ENCODE data around the gene HMCES.
"Not testable (repeated sequence)": the region's sequence is repeated elsewhere in the genome, so short reads cannot be mapped to it uniquely, and the experiment has no call there.

HMCES gene

DNA sequence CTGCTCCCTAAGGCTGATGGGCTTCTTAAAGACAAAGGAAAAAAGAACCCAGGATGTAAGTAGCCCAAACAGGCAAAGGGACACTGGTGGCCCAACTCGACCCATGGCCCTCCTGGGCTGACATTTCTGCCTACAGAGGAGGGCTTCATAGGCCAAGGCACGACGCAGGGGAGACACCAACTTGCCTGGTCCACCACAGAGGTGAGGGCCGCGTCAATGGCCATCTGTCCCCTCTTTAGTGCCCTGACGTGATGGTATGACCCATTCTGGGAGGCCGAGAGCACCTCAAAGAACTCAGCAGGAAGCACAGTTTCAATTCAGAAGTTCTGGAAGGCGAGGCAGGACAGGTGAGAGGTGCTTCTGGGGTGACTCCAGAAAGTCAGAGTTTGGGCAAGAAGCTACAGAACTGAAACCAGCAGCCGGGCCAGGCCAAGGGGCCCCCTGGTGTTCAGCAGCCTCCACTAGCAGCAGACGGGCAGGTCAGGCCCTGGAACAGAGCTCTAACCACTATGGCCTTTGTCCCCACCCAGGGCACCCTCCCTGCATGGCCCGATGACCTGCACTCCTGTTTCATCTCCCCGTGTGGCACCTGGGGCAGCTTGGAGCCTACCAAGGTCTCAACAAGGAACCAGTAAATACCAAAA is 45.1 kb downstream of the HMCES start:
- no peak for DNase-seq

DNA sequence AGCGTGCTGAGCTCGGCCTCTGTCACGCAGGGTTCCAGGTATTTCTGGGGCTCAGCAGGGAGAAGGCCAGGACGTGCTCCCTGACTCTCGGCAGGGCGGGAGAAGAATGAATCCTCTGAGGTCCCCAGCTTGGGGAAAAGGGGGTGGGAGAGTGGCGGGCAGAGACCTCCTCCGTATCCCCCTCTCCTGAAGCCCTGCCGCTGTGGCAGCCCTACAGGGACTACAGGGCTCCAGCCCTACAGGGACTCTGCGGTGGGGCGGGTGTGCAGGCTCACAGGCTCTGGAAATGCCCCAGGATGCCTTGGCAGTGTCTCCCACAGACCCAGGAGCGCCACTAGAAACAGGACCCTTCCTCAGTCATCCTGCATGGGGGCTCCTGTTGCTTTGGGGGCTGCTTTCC is 46.2 kb downstream of the HMCES start:
- no peak for DNase-seq

DNA sequence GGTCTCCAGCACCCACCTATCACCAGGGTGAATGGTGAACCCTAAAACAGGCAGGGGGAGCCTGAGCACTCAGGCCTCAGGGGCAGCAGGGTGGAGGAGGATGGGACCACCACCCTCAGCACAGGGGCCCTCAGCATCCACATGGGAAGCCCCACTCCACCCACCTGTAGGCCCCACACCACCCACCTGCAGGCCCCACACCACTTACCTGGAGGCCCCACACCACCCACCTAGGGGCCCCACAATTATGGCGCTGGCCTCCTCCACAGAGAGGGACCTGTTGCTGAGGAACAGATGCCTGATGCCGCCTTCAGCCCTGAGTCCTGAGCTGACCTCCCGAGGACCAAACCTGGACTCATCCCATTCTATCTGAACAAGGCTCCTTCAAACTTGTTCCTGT is 46.7 kb downstream of the HMCES start:
- DNase-seq, result no peak

DNA sequence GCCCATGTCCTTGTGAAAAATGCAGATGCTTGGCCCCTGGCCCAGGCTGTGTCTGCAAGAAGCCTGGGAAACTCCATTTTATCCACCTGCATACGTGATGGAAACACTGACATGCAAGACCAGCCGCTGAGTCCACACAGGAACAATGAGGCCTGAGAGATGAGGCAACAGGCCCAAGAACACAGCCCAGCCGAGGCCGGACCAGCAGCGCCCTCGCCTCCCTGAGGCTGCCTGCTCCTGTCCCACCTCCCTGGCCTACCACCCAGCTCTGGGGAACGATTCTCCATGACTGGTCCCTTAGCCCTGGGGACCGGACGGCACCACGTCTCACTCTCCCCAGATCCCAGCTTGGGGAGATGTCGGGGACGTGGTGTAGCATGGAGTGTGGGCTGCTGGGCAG is 47.5 kb downstream of the HMCES start:
- no peak for DNase-seq

DNA sequence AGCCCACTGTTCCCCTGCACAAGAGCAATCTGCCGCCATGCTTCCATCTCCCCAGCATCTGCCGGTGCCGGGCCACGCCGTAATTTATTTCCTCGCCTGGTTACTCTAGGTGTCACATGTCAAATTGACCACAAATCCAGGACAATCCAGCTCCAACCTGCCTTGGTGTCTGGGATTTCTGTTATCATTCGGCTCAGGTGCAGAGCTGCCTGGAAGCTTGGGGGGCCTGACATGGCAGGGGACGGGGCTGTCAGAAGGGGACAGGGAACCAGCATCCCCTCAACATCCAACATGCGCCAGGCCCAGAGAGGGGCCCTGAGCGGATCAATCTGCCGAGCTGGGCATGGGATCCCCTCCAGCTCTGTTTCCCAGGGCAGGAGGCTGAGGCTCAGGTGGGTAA is 47.9 kb downstream of the HMCES start:
- DNase-seq, result no peak

DNA sequence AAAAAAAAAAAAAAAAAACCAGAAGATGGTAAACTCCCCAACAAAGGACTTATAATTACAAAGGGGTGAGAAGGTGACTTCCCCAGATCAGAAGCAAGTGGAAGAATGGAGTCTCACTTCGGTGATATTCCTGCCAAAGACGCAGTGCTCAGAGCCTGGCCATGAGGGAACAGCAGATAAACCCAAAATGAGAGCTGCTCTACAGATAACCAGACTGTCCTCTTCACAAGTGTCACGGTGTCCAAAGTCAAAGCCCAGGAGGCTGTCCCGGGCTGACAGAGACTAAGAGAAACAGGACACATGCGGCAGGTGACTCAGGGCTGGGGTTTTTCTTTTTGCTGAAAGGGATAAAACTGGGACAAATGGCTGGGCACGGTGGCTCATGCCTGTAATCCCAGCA is 48.8 kb downstream of the HMCES start:
- DNase-seq, result no peak

DNA sequence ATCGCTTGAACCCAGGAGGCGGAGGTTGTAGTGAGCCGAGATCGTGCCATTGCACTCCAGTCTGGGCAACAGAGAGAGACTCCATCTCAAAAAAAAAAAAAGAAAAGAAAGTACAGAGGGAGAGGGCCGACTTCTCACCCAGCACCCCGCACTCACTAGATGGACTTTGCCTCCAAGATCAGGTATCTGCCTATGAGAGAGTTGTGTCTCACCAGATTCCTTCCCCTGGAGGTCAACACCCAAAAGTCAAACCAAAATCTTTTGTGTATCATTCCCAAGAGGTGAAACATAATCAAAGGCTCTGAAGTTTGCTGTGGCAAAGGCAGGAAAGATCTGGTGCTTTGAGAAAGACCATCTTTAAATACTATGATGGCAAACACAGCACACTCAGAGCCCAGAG is 51.2 kb downstream of the HMCES start:
- DNase-seq, result no peak

DNA sequence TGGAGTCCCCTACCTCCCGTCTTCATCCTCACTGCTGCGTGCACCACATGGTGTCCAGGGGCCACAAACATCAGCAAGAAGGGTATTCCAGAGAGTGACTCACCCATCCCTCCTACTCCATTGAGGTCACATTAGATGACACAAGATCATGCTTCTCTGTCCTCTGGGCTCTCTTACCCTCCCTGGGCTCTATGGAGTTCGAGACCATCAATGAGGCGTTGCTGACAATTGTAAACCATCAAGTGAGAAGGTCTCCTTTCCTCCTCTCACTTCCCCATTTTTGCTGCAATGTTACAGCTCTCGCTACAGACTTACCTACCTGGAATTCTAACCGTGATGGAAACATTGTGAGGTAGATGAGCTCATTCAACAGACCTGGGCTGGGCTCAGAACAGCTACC is 51.7 kb downstream of the HMCES start:
- no peak for DNase-seq

DNA sequence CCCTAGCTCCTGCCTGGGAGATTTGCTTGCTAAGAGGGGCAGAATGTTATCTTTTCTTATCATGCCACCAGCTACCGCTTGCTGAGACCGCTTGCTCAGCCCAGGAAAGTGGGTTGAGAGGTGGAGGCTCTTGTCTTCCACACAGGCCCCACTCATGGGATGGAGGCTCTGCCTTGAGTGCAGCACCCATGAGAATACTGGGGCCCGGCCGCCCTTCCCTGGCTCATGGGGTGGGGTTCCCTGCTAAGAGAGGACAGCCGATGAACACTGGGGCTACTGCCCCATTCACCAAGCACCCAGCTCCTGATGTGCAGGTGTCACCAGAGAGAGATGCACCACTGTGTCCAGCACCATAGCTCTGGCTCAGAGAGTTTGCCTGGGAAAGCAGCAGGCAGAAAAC is 55.2 kb downstream of the HMCES start:
- no peak for DNase-seq

DNA sequence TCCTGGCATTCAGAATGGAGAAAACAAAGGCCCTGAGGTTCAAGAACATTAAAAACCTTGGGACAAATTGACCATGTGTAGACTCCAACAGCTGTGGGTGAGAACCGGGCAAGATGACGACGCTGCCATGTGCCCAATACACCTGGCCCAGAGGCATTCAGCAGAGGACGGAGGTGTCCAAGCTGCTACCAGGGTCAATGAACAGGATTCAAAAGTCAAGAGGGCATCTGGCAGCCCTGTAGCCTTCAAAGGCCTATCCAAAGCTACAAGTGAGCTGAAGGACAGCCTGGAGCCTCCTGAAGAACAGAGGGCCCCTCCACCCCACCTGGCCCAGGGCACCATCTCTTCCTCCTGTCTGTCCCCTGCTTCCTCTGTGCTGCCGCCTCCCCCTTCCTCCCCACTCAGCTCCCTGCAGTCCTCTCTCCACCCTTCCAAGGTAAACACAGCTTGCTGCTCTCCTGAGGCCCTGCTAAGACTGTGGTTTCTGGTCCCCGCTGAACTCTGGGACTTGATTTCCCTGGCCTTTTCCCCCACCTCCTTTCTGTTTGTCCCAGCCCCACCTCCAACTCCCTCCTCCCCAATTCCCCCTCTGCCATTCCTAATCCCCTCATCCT is 57.5 kb downstream of the HMCES start:
- no peak for DNase-seq

DNA sequence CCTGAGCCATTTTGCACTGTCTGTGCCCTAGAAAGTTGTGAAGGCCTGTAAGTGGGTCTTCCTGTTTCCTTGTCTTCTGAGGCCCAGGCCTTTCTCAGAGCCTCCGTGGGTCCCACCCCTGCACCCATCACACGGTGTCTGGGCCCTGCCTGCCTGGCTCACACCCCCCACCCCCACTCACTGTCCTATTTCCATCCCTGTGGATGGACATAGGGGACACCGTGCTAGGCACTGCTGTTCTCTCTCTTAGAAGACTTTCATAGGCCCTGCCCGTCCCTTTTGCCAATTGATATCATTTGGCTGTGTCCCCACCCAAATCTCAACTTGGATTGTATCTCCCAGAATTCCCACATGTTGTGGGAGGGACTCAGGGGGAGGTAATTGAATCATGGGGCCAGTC is 59.0 kb downstream of the HMCES start:
- DNase-seq, result not testable (repeated sequence)

DNA sequence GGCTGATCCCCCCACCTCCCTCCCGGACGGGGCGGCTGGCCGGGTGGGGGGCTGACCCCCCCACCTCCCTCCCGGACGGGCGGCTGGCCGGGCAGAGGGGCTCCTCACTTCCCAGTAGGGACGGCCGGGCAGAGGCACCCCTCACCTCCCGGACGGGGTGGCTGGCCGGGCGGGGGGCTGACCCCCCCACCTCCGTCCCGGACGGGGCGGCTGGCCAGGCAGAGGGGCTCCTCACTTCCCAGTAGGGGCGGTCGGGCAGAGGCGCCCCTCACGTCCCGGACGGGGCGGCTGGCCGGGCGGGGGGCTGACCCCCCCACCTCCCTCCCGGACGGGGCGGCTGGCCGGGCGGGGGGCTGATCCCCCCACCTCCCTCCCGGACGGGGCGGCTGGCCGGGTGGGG is 60.5 kb downstream of the HMCES start:
- DNase-seq, result not testable (repeated sequence)

DNA sequence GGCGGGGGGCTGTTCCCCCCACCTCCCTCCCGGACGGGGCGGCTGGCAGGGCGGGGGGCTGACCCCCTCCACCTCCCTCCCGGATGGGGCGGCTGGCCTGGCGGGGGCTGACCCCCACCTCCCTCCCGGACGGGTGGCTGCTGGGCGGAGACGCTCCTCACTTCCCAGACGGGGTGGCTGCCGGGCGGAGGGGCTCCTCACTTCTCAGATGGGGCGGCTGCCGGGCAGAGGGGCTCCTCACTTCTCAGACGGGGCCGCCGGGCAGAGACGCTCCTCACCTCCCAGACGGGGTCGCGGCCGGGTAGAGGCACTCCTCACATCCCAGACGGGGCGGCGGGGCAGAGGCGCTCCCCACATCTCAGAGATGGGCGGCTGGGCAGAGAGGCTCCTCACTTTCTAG is 61.2 kb downstream of the HMCES start:
- not testable (repeated sequence) for DNase-seq

DNA sequence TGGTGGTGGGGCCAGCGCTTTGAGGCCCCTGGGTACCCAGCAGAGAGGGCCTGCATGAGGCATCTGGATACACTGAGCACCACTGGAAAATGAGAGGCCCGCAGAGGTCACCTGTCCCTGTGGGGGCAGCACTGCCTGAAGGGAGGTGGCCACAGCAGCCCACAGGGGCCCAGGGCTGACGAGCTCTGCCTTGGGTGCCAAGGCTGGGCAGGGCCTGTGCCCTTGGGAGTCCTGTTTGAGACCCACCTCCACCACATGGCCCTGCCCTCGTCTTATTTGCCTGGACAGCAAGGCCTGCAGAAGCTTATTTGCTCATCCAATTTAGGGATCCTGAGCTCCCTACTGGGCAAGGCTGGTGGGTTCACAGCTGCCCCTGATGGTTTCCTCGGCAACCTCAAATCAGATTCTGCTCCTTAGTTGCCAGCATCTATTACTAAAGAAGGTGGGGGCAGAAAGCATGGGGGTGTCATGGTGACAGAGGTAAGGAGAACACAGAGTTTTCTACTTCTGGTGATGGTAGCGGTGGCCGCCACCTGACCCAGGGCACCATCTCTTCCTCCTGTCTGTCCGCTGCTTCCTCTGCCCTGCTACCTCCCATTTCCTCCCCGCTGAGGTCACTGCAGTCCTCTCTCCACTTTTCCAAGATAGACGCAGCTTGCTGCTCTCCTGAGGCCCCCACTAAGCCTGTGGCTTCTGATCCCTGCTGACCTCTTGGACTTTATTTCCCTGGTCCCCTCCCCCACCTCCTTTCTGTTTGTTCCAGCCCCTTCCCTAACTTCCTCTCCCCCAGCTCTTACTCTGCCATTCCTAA is 62.9 kb downstream of the HMCES start:
- no peak for DNase-seq

DNA sequence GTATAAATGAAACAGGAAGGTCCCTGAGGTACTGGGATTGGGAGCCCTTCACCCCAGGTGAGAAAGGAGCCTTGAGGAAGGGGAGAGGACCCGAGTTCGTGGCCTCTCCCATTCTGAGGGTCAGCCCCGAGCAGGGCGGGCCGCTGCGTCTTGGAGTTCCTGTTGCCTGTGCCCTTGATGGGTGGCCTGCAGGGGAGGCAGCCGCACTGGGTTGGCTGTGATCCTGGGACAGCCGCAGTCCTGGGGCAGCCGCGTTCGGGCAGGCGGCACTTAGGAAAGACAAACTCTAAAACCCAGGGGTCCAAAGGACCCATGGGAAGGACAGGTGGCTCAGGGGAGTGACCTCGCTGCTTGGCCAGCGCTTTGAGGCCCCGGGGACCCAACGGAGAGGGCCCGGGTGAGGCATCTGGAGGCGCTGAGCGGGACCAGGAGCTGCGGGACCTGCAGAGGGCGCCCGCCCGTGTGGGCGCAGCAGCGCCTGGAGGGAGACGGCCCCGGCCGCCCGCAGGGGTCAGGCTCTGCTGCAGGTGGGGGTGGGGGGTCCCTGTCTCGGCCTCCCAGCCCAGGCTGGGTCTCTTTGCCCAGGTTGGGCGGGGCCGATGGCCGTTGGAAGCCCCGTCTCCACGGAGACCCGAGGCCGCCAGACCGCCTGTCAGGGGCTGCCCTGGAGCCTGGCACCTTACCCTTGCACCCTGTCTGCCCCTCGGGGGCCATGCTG is 65.1 kb downstream of the HMCES start:
- DNase-seq, result no peak

DNA sequence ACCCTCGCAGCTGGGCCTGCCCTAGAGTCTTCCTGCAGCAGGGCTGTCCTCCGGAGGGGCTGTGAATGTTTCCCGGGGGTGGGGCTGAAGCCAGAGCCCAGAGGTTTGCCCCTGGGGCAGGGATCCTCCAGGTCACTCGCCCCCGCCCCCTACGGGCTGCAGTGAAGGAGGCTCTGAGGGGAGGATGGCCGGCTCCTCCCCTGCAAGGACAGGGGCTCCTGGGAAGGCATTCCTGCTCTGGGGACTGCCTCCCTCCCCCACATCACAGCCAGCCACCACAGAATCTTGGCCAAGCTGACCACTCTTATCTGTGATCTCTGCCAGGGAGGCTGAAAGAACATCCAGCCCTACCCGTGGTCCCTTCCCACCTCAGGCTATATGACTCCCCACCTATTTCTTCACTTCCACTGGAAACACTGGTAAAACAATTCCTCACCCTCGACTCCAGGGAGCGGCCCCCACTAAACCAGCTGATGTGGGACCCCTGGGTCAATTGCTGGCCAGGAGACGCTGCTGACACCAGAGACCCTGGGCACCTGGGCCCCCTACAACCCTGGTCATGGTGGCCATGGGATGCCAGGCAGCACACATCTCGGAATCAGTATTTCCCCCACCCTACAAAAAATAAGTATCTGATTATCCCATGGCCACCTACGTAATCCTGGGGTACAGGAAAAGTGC is 66.0 kb downstream of the HMCES start:
- DNase-seq, result no peak

DNA sequence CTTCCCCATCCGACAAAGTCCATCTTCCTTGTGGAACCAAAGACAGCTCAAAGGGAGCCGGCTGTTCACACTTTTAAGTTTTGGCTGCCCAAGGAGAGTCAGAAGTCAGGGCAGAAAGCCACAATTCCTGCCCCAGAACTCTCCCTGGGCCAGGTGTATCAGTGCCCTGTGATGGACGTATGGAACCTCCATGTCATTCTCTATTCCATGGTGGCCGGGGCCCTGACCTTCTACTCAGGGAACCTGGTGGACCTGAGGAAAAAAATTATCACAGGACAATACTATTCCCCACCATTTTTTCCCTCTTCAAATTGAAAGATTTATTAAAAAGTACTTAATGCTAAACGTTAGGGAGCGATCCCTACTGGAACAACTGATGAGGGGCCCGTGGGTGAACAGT is 66.6 kb downstream of the HMCES start:
- no peak for DNase-seq

DNA sequence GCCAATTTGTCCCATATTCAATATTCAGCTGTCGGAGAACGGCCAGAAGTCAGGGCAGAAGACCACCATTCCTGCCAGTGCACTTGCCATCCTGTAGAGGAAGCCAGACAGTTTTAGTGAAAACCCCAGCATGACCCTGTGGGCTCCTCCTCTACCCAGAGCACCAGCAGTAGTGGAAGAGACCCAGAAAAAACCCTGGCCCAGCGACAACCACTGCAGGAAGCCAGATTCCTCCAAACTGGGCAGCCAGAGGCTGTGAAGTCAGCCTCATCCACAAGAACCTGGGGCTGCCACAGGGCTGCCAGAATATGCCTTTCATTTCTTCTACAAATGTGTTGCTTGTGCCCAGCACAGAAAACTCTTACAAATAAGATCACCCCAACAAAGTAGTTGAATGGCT is 67.3 kb downstream of the HMCES start:
- DNase-seq, result peak; percentile 35

DNA sequence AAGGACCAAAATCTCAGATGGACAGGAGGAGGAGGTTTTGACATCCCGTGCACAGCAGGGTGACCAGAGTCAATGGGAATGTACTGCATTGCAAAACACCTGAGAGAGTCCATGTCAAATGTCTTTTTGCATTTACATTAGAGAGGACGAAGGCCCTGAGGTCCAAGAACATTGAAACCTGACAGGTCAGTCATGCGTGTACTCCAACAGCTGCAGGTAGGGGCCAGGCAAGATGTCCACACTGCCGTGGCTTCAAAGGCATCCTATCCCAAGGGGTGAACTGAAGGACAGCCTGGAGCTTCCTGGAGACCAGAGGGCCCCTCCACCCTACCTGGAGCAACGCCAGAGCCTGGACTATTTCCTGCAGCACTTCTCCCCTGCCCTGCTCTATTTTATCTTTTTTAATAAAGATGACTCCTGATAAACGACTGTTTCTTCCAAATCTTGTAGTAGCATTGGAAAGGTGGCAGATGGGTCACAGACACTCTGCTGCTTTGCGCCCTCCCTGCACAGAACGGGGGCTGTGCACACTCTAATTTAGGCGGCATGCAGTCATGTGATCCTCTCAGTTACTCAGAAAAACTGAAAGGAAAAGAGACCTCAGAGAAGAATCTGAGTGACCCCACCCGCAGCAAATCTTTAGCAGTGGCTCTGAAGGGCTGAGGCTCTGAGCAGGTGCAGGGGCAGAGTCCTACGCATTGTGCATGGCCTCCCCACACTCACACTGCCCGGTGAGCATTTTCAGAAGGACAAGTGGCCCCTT is 68.2 kb downstream of the HMCES start:
- no peak for DNase-seq

DNA sequence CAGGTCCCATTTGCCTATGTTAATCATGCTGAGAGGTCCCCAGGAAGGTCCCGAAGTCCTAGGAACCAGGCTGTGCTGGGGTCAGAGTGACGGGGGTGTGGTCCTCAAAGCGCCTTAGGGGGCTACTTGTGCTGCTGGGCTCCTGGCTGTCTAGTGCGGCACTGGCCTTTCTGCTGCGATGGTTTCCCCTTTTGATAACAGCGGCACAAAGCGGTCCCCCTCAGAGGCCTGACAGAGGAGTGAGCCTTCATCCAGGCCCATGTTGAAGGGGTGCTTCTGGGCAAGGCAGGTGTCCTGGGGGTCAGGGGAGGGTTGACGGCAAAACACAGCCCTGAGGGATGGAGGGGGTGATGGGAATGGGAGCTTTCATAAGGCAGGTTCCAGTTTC is 68.8 kb downstream of the HMCES start:
- no peak for DNase-seq

DNA sequence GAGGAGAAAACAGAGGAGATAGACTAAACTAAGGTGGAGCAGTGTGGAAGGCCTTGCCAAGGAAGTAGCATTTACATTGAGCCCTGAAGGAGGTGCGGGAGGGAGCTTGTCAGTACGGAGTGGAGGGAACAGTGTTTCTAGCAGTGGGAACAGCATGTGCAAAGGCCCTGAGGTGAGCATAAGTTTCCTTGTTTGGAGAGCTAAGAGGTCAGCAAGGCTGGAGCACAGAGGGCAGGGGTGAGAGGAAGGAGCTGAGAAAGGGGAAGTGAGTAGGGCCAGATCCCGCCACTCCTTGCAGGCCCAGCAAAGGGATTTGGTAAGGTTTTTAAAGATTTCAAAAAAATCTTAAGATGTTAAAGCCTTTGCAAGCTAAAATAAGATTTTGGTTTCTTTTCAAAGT is 70.1 kb downstream of the HMCES start:
- no peak for DNase-seq

DNA sequence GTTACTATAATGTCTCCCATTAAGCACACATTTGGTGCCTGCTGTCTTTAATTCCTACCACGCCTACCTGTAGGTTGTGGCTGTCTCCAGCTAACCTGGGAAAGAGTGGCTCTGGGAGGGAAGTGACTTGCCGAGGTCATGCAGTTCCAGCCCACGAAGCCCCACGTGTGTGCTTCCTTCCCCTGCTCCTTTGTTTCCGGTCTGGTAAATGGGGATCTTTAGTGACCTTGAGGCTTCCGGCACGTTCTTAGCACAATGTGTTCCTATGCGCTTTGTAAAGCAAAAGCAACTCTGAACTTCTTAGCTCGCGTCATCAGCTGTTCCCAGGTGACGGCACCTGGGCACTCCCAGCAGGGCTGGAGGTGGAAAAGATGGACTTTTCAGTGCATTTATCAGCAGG is 70.5 kb downstream of the HMCES start:
- not testable (repeated sequence) for DNase-seq

All from right hindlimb (tissue), 1 donor.